NB4 (cell line): ENCODE measurements around the gene CCDC152.

ENCODE experiments used
- DNase-seq: peaks from one replicate; pipeline ENCODE4 v3.0.0; 2010; ENCODE audit warnings: low read depth
- H3K4me3 ChIP-seq: one replicate; pipeline ENCODE4 v1.5.1; 2011; ENCODE audit warnings: mild to moderate bottlenecking, low read depth, low read length, moderate library complexity
- MAX ChIP-seq: IDR thresholded peaks from 2 replicates; pipeline ENCODE4 v1.6.1; 2011; ENCODE audit warnings: low read depth, low read length
- MYC ChIP-seq: IDR thresholded peaks from 2 replicates; pipeline ENCODE4 v1.6.1; 2011; ENCODE audit warnings: low read depth, low read length
- POLR2A ChIP-seq: IDR thresholded peaks from 2 replicates; pipeline ENCODE4 v1.6.1; 2011; ENCODE audit warnings: mild to moderate bottlenecking; ENCODE audit not compliant: insufficient read length; ENCODE audit errors: extremely low read depth
- TF ChIP-seq, protein P1 (sequence below): IDR thresholded peaks from one replicate; pipeline ENCODE4 v1.5.1; 2012; ENCODE audit warnings: low read depth, low read length

The CCDC152 gene

GRCh38 chr5:42807722-42808447 is 51.3 kb downstream of the CCDC152 start:
- TF ChIP-seq MAX (no peak), POLR2A (no peak), MYC (no peak)
- TF ChIP-seq, protein P1, sequence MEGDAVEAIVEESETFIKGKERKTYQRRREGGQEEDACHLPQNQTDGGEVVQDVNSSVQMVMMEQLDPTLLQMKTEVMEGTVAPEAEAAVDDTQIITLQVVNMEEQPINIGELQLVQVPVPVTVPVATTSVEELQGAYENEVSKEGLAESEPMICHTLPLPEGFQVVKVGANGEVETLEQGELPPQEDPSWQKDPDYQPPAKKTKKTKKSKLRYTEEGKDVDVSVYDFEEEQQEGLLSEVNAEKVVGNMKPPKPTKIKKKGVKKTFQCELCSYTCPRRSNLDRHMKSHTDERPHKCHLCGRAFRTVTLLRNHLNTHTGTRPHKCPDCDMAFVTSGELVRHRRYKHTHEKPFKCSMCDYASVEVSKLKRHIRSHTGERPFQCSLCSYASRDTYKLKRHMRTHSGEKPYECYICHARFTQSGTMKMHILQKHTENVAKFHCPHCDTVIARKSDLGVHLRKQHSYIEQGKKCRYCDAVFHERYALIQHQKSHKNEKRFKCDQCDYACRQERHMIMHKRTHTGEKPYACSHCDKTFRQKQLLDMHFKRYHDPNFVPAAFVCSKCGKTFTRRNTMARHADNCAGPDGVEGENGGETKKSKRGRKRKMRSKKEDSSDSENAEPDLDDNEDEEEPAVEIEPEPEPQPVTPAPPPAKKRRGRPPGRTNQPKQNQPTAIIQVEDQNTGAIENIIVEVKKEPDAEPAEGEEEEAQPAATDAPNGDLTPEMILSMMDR = no peak
- DNase-seq = no peak
- no peak overlapping the region for H3K4me3 ChIP-seq

- TF ChIP-seq MAX = no peak
- no peak for TF ChIP-seq POLR2A
- TF ChIP-seq, protein P1 = no peak
- TF ChIP-seq MYC = no peak
- no peak for DNase-seq
- no peak overlapping the region for H3K4me3 ChIP-seq
Measured at GRCh38 chr5:42808888-42809611, 52.4 kb downstream of the CCDC152 start.

GRCh38 chr5:42810834-42811590 is 54.4 kb downstream of the CCDC152 start:
- DNase-seq = no peak
- H3K4me3 ChIP-seq = no peak overlapping the region
- TF ChIP-seq, protein P1 = no peak
- TF ChIP-seq MAX (no peak), POLR2A (no peak), MYC (no peak)

DNA sequence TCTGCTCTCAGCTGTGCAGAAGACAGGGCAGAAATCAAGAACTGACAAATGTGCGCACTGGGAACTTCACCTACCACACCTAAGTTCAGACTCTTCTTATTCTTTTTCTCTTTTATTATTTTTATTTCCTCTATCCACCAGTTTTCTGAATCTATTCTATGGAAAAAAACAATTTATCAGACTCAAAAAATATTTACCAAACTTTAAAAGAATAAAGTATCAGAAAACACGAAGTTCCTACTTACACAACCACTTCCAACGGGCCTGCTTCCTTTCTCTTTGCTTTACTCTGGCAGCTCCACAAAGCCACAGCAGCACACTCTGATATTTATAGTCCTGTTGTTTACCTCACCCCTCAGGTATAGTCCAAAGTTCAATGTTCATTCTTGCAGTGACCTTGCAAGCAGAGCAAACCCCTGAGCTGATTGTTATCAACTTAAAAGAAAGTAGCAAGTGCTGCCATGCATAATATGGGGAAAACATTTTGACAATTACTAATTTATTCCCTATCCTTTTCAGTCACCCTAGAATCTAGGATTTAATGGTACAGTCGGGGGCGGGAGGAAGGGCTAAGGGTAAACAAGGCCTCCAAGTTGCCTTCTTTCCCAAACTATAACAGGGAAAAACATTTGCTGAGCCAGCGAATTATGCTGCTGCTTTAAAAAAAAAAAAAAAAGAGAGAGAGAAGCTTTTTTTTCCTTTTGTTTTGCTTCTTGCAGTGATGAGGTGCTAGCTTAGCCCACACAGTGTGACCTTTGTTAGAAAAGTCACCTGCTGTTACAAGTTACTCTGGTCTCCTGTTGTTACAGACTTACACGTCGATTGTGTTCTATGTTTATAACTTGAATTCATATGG is 55.2 kb downstream of the CCDC152 start, which contains the start of gene SELENOP:
SELENOP (minus strand) TSS at position 302 of the 856 bp plus-strand sequence. CDS start 3,539 bp downstream, outside the sequence.
- H3K4me3 ChIP-seq = no peak within 1 kb of the TSS
- no peak for TF ChIP-seq MYC
- TF ChIP-seq POLR2A = no peak
- TF ChIP-seq, protein P1 = no peak
- no peak for TF ChIP-seq MAX
- DNase-seq = peak; percentile 8

GRCh38 chr5:42812620-42813019 is 56.0 kb downstream of the CCDC152 start:
- TF ChIP-seq MAX (no peak), MYC (no peak)
- TF ChIP-seq, protein P1 = no peak
- no peak for DNase-seq
- H3K4me3 ChIP-seq = no peak overlapping the region
